ENCODE results near the gene ACOT12. TPM values are rescaled to one million over a fixed set of nuclear protein-coding genes. Genes with fewer than 3 reads are reported as not detected.

The ACOT12 gene
- total and polyA plus RNA-seq, 7 donors: not detected

DNA sequence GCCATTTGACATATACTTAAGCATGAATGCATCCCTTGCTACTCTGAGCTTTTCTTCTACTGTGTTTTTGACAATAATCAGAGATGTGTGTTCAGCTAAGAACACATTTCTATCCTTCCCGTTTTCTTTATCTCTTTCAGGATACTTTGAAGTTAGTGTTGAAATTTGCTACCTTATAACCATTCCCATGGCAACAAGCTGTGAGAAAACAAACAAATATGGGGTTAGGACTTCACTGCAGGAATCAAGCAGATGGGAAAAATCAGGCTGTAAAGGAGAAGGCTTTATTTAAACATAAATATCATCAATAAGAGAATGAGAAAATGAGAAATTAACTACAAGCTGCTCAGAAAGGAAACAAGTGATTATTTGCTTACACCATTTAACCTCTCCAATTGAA is 57.4 kb downstream of the ACOT12 start:
- Histone ChIP-seq H3K27me3 (ENCODE audit: insufficient read depth in 3 of 3, low read length in 2 of 3) (no peaks in the 10 kb centered on the region), H3K27ac (no peak overlapping the region), H3K4me3 (no peak overlapping the region), H3K36me3 (ENCODE audit: insufficient read depth in 1 of 2, low read depth in 1 of 2) (no peaks in the 10 kb centered on the region), H3K9me3 (no peaks in the 10 kb centered on the region), H3K4me1 (no peaks in the 10 kb centered on the region)
- WGBS, 3 donors: 39 to 47% (median 41%) methylated on average over 1 of the region's 1 CpG
- DNase-seq (no peak), ATAC-seq (no peak)
- intact Hi-C loops (cut with DNase I): no loop called here
- TF ChIP-seq, protein P1, sequence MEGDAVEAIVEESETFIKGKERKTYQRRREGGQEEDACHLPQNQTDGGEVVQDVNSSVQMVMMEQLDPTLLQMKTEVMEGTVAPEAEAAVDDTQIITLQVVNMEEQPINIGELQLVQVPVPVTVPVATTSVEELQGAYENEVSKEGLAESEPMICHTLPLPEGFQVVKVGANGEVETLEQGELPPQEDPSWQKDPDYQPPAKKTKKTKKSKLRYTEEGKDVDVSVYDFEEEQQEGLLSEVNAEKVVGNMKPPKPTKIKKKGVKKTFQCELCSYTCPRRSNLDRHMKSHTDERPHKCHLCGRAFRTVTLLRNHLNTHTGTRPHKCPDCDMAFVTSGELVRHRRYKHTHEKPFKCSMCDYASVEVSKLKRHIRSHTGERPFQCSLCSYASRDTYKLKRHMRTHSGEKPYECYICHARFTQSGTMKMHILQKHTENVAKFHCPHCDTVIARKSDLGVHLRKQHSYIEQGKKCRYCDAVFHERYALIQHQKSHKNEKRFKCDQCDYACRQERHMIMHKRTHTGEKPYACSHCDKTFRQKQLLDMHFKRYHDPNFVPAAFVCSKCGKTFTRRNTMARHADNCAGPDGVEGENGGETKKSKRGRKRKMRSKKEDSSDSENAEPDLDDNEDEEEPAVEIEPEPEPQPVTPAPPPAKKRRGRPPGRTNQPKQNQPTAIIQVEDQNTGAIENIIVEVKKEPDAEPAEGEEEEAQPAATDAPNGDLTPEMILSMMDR (IDR thresholded peaks at IDR 0.05): no peak

DNA sequence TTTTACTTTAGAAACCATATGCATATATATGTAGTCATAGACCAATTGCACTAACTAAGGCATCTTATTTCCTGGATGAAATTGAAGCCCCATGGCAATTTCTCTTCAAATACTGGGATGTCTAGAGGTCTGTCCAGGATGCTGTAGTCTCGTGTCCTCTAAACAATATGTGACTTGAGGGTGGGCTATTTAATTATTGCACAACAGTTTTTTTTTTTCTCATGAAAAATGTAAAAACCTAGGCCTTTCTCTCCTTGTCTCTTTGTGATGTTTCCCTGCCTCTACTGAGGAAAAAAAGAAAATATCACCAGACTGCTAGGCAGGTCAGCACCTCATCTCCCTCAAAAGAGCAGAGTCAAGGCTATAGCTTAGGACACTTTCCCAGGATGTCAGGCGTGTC is 58.0 kb downstream of the ACOT12 start:
- no peak for DNase-seq
- H3K9me3 ChIP-seq: no peaks in the 10 kb centered on the region
- TF ChIP-seq, protein P1 (IDR thresholded peaks at IDR 0.05): no peak
- WGBS, 3 donors: 79 to 80% (median 80%) methylated on average over 2 of the region's 2 CpGs
- no peak for ATAC-seq
- H3K27me3 ChIP-seq (ENCODE audit: insufficient read depth in 3 of 3, low read length in 2 of 3): no peaks in the 10 kb centered on the region
- no peaks in the 10 kb centered on the region for H3K4me1 ChIP-seq
- intact Hi-C loops (cut with DNase I): no loop called here
- H3K36me3 ChIP-seq (ENCODE audit: insufficient read depth in 1 of 2, low read depth in 1 of 2): no peaks in the 10 kb centered on the region
- H3K4me3 ChIP-seq: no peak overlapping the region
- H3K27ac ChIP-seq: no peak overlapping the region

DNA sequence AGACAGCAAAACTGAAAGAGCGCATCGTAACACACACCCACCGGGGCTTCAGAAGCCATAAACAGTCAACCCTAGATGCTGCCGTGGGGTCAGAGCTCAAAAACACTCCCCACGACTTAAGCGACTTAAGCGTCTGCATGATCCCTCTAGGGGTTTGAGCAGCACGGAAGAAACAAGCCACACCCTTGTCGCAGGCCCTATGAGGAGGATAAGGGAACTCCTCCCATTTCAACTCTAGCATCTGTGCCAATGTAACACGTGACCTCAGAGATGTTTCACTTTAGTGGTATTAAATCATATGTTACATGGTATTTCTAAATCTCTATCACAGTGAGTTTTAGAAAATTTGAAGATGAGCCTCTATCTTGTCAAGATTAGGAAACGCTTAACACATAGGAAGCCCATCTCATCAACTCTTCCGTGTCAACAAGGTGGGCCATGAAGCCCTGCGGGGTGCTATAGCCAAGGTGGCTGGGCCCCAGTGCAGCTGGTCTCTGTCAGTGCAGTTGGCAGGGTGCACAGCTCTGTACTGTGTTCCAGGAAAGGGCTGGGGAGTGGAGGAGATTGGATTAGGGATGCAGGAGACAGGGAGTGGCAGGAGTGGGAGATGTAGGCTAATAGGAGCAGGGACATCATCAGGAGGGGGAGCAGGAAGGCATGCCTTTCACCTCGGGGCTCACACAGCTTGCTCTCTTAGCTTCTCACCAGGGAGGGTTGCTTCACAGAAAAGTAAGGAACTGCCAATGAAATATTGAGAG is 59.5 kb downstream of the ACOT12 start:
- Histone ChIP-seq H3K9me3 (no peaks in the 10 kb centered on the region), H3K4me1 (no peaks in the 10 kb centered on the region)

DNA sequence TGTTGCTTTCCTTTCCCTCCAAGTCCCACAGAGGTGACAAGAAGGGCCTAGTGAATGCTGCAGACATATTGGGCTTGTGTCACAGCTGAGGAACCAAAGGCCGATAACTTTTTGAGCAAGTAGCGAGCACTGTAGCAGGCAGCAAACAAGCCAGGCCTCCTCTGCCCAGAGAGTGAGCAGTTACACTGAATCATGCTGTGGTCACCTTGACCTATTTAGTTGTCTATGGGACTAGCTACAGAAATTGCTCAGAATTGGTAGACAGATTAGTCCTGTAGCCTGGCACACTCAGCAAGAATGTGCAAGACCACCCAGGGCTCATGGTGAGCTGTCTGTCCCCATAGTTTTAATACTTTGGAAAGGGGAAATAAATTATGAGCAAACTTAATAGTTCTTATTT is 67.4 kb downstream of the ACOT12 start:
- intact Hi-C loops (cut with DNase I): no loop called here
- H3K36me3 ChIP-seq (ENCODE audit: insufficient read depth in 1 of 2, low read depth in 1 of 2): no peaks in the 10 kb centered on the region
- no peaks in the 10 kb centered on the region for H3K4me1 ChIP-seq
- H3K27ac ChIP-seq: no peak overlapping the region
- no peaks in the 10 kb centered on the region for H3K9me3 ChIP-seq
- DNase-seq (no peak), ATAC-seq (no peak)
- TF ChIP-seq, protein P1 (IDR thresholded peaks at IDR 0.05): no peak
- no peaks in the 10 kb centered on the region for H3K27me3 ChIP-seq (ENCODE audit: insufficient read depth in 3 of 3, low read length in 2 of 3)
- no peak overlapping the region for H3K4me3 ChIP-seq
- 96 to 100% (median 97%) methylated on average over 2 of the region's 2 CpGs for WGBS, 3 donors

More for the DNA sequence above, 59.5 kb downstream of the ACOT12 start:
- DNase-seq: no peak
- no peaks in the 10 kb centered on the region for H3K27me3 ChIP-seq (ENCODE audit: insufficient read depth in 3 of 3, low read length in 2 of 3)
- TF ChIP-seq, protein P1 (IDR thresholded peaks at IDR 0.05): no peak
- H3K27ac ChIP-seq: no peak overlapping the region
- intact Hi-C loops (cut with DNase I): no loop called here
- no peak overlapping the region for H3K4me3 ChIP-seq
- 46 to 51% (median 50%) methylated on average over 14 of the region's 14 CpGs for WGBS, 3 donors
- no peak for ATAC-seq
- no peaks in the 10 kb centered on the region for H3K36me3 ChIP-seq (ENCODE audit: insufficient read depth in 1 of 2, low read depth in 1 of 2)

DNA sequence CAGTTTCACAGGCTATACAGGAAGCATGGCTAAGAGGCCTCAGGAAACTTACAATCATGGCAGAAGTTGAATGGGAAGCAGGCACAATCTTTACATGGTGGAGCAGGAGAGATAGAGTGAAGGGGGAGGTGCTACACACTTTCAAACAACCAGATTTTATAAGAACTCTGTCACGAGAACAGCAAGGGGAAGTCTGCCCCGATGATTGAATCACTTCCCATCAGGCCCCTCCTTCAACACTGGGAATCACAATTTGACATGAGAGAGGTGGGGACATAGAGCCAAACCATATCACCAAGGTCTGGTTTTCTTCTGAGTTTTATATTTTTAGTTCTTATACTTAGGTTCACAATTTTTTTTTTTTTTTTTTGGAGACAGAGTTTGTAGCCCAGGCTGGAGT is 76.4 kb downstream of the ACOT12 start:
- no peak for DNase-seq

More for the DNA sequence above, 76.4 kb downstream of the ACOT12 start:
- Histone ChIP-seq H3K36me3 (ENCODE audit: insufficient read depth in 1 of 2, low read depth in 1 of 2) (peaks cover 0 to 27% of the 10 kb centered on the region in 2 donors), H3K9me3 (no peaks in the 10 kb centered on the region), H3K27ac (no peak overlapping the region), H3K4me3 (no peak overlapping the region), H3K4me1 (no peaks in the 10 kb centered on the region), H3K27me3 (ENCODE audit: insufficient read depth in 3 of 3, low read length in 2 of 3) (no peaks in the 10 kb centered on the region)
- 57 to 71% (median 58%) methylated on average over 2 of the region's 2 CpGs for WGBS, 3 donors
- no peak for ATAC-seq
- intact Hi-C loops (cut with DNase I): no loop called here
- TF ChIP-seq, protein P1 (IDR thresholded peaks at IDR 0.05): no peak

Data from psoas muscle (tissue), 8 donors.